Measurements from ENCODE around the gene PVALB.

PVALB gene

GRCh38 chr22:36807627-36808026, 9.2 kb downstream of the PVALB start:
- H3K27ac ChIP-seq (ENCODE audit: low read length) = no peak overlapping the region
- no peak overlapping the region for H3K4me3 ChIP-seq (ENCODE audit: low read length)
- no peaks in the 10 kb centered on the region for H3K9me3 ChIP-seq (ENCODE audit: control insufficient read depth, low read depth, low read length)
- H3K36me3 ChIP-seq (ENCODE audit: control insufficient read depth, low read depth, low read length) = no peaks in the 10 kb centered on the region
- H3K4me1 ChIP-seq (ENCODE audit: control insufficient read depth, low read depth, low read length) = no peaks in the 10 kb centered on the region
- no peaks in the 10 kb centered on the region for H3K27me3 ChIP-seq (ENCODE audit: control insufficient read depth, insufficient read depth, low read length)
- H3K9ac ChIP-seq (ENCODE audit: low read length) = no peak overlapping the region

- H3K27ac ChIP-seq (ENCODE audit: low read length) = no peak overlapping the region
- H3K36me3 ChIP-seq (ENCODE audit: control insufficient read depth, low read depth, low read length) = no peaks in the 10 kb centered on the region
- no peaks in the 10 kb centered on the region for H3K9me3 ChIP-seq (ENCODE audit: control insufficient read depth, low read depth, low read length)
- no peak overlapping the region for H3K9ac ChIP-seq (ENCODE audit: low read length)
- H3K27me3 ChIP-seq (ENCODE audit: control insufficient read depth, insufficient read depth, low read length) = no peaks in the 10 kb centered on the region
- no peak overlapping the region for H3K4me3 ChIP-seq (ENCODE audit: low read length)
- H3K4me1 ChIP-seq (ENCODE audit: control insufficient read depth, low read depth, low read length) = no peaks in the 10 kb centered on the region
Measured at GRCh38 chr22:36806835-36807234, 10.0 kb downstream of the PVALB start.

- no peak overlapping the region for H3K9ac ChIP-seq (ENCODE audit: low read length)
Measured at GRCh38 chr22:36803358-36803757, 13.5 kb downstream of the PVALB start.

GRCh38 chr22:36798674-36799066, 18.2 kb downstream of the PVALB start:
- Histone ChIP-seq H3K27me3 (ENCODE audit: control insufficient read depth, insufficient read depth, low read length) (no peaks in the 10 kb centered on the region), H3K4me1 (ENCODE audit: control insufficient read depth, low read depth, low read length) (peaks cover 32% of the 10 kb centered on the region), H3K36me3 (ENCODE audit: control insufficient read depth, low read depth, low read length) (no peaks in the 10 kb centered on the region), H3K27ac (ENCODE audit: low read length) (no peak overlapping the region), H3K9me3 (ENCODE audit: control insufficient read depth, low read depth, low read length) (no peaks in the 10 kb centered on the region), H3K4me3 (ENCODE audit: low read length) (no peak overlapping the region), H3K9ac (ENCODE audit: low read length) (no peak overlapping the region)

More at GRCh38 chr22:36803358-36803757, 13.5 kb downstream of the PVALB start:
- Histone ChIP-seq H3K27ac (ENCODE audit: low read length) (no peak overlapping the region), H3K27me3 (ENCODE audit: control insufficient read depth, insufficient read depth, low read length) (no peaks in the 10 kb centered on the region), H3K4me1 (ENCODE audit: control insufficient read depth, low read depth, low read length) (peaks cover 4% of the 10 kb centered on the region), H3K9me3 (ENCODE audit: control insufficient read depth, low read depth, low read length) (no peaks in the 10 kb centered on the region), H3K36me3 (ENCODE audit: control insufficient read depth, low read depth, low read length) (no peaks in the 10 kb centered on the region), H3K4me3 (ENCODE audit: low read length) (no peak overlapping the region)

DNA sequence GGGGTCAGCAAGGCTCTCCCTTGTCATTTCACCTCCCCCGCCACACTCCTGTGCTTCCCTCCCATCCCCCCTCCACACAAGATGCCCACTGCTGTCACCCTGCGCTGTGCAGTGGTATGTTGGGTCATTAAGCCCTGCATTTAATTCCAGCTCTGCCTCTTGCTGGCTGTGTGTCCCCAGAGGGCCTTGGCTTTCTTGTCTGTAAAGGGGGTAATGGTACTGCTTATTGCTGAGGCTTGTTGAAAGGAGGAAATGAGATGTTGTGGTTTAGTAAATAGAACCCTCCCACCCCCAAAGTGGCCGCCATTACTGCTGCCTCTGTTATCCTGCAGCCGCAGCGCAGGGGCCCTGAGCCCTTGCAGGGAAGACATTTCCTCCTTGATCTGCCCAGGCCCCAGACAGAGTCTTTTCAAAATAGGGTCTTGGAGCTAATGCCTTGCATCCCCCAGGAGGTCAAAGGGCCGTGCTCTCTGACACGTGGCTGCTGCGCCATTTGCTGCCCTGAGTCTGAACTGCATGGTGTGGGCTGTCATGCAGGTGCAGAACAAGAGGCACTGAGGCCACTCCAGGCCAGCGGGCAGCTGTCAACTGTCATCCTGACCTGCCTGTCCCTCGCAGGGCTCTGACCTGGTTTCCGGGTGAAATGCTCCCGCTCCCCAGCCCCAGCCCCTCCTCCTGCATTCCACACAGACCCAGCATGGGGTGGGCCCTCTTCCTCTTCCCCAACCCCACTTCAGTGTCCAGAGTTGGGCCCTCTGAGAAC, 18.7 kb downstream of the PVALB start:
- Histone ChIP-seq H3K36me3 (ENCODE audit: control insufficient read depth, low read depth, low read length) (no peaks in the 10 kb centered on the region), H3K4me3 (ENCODE audit: low read length) (no peak overlapping the region), H3K9ac (ENCODE audit: low read length) (no peak overlapping the region), H3K9me3 (ENCODE audit: control insufficient read depth, low read depth, low read length) (no peaks in the 10 kb centered on the region), H3K4me1 (ENCODE audit: control insufficient read depth, low read depth, low read length) (peaks cover 32% of the 10 kb centered on the region), H3K27ac (ENCODE audit: low read length) (no peak overlapping the region), H3K27me3 (ENCODE audit: control insufficient read depth, insufficient read depth, low read length) (no peaks in the 10 kb centered on the region)

GRCh38 chr22:36797374-36797773, 19.5 kb downstream of the PVALB start:
- no peak overlapping the region for H3K9ac ChIP-seq (ENCODE audit: low read length)
- H3K4me1 ChIP-seq (ENCODE audit: control insufficient read depth, low read depth, low read length) = peaks cover 32% of the 10 kb centered on the region
- H3K9me3 ChIP-seq (ENCODE audit: control insufficient read depth, low read depth, low read length) = no peaks in the 10 kb centered on the region
- no peaks in the 10 kb centered on the region for H3K27me3 ChIP-seq (ENCODE audit: control insufficient read depth, insufficient read depth, low read length)
- no peaks in the 10 kb centered on the region for H3K36me3 ChIP-seq (ENCODE audit: control insufficient read depth, low read depth, low read length)
- no peak overlapping the region for H3K27ac ChIP-seq (ENCODE audit: low read length)
- H3K4me3 ChIP-seq (ENCODE audit: low read length) = no peak overlapping the region

DNA sequence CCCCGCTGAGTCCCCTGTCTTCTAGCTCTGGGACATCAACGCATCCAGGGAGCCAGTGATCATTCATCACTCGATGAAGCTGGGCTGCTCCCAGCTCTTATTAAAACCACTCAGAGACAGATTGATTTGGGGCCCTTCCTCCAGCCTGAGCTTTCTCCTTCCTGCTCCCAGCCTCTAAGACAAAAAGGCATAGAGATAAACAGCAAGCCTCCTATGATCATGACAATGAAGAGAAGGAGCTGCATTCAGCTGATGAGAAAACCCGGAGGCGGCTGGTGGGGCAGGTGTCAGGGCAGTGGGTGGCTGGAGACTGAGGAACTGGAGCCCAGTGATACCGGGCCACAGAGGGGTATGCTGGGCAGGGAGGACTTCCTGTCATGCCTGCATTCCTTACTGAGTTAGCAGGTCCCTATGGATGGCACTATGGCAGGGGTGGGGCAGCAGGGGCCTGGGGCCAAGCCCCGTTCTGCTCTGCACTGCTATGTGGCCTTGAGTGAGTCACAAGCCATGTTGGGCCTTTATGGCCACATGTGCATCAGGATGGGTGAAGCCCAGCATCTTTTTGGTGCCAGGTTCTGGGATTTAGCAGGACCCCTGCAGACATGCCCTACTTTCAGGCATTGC, 20.2 kb downstream of the PVALB start:
- H3K27me3 ChIP-seq (ENCODE audit: control insufficient read depth, insufficient read depth, low read length) = no peaks in the 10 kb centered on the region

GRCh38 chr22:36795633-36796032, 21.2 kb downstream of the PVALB start:
- no peak overlapping the region for H3K27ac ChIP-seq (ENCODE audit: low read length)
- peaks cover 32% of the 10 kb centered on the region for H3K4me1 ChIP-seq (ENCODE audit: control insufficient read depth, low read depth, low read length)
- H3K9me3 ChIP-seq (ENCODE audit: control insufficient read depth, low read depth, low read length) = no peaks in the 10 kb centered on the region
- no peaks in the 10 kb centered on the region for H3K36me3 ChIP-seq (ENCODE audit: control insufficient read depth, low read depth, low read length)
- no peaks in the 10 kb centered on the region for H3K27me3 ChIP-seq (ENCODE audit: control insufficient read depth, insufficient read depth, low read length)
- H3K9ac ChIP-seq (ENCODE audit: low read length) = no peak overlapping the region
- H3K4me3 ChIP-seq (ENCODE audit: low read length) = no peak overlapping the region

More for the DNA sequence above, 20.2 kb downstream of the PVALB start:
- H3K9me3 ChIP-seq (ENCODE audit: control insufficient read depth, low read depth, low read length) = no peaks in the 10 kb centered on the region
- no peak overlapping the region for H3K9ac ChIP-seq (ENCODE audit: low read length)
- peak overlapping the region; percentile 16 for H3K4me3 ChIP-seq (ENCODE audit: low read length)
- H3K36me3 ChIP-seq (ENCODE audit: control insufficient read depth, low read depth, low read length) = no peaks in the 10 kb centered on the region
- H3K27ac ChIP-seq (ENCODE audit: low read length) = no peak overlapping the region
- peaks cover 32% of the 10 kb centered on the region for H3K4me1 ChIP-seq (ENCODE audit: control insufficient read depth, low read depth, low read length)

DNA sequence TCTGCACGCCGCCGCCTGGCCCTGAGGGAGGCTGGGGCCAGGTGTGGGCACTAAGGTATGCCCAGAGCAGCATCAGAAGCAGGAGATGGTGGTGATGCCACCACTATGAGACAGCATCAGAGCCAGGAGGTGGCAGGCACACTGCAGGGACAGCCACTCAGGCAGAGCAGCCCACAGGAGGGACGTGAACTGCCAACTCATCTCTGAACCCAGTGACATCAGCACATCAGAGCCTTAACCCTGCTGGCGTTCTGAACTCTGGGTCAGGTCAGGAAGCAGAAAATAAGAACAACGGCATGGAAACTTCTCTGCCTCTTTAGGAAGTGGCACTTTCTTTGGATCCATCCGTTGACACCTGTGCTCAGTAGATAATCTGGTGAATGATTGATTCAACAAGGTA, 26.2 kb downstream of the PVALB start:
- no peak overlapping the region for H3K4me3 ChIP-seq (ENCODE audit: low read length)
- no peaks in the 10 kb centered on the region for H3K9me3 ChIP-seq (ENCODE audit: control insufficient read depth, low read depth, low read length)
- H3K27me3 ChIP-seq (ENCODE audit: control insufficient read depth, insufficient read depth, low read length) = no peaks in the 10 kb centered on the region
- no peak overlapping the region for H3K9ac ChIP-seq (ENCODE audit: low read length)
- H3K27ac ChIP-seq (ENCODE audit: low read length) = no peak overlapping the region
- H3K4me1 ChIP-seq (ENCODE audit: control insufficient read depth, low read depth, low read length) = peaks cover 6% of the 10 kb centered on the region
- no peaks in the 10 kb centered on the region for H3K36me3 ChIP-seq (ENCODE audit: control insufficient read depth, low read depth, low read length)

DNA sequence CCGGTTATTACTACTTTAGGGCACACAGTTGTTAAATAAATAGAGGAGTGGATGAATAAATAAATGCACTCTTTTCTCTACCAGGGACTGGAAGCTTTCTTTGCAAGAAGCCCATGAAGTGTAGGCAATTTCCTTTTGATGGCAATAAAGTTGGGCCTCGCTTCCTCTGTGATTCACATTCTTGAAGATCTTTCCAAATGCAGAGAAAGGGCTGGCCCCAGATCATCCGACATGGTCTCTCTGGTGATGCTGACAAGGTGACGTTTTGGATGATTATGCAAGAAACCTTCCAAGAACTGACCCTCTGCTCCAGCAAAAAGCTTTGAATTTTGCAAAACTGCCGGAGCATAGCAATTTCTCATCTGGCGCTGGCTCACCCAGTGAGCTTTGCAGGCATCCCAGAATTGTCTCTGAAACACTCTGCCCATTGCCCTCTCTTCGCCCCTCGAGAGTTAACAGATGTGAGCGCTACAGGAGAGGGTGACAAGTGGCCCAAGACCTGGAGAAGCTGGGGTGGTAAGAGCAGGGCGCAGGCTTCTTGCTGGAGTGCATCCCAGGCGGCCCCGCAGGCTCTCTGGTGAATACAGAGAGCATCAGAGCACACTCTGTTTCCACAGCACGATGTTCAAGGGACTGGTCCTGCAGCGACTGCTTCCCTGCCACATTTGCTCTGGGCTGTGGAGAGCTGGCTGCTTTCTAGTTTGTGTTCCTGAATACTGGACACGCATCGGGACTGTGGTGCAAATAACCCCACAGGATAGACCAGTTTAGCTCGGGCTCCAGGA, 29.4 kb downstream of the PVALB start:
- H3K9ac ChIP-seq (ENCODE audit: low read length) = no peak overlapping the region
- no peak overlapping the region for H3K4me3 ChIP-seq (ENCODE audit: low read length)
- H3K27me3 ChIP-seq (ENCODE audit: control insufficient read depth, insufficient read depth, low read length) = peaks cover 2% of the 10 kb centered on the region
- H3K27ac ChIP-seq (ENCODE audit: low read length) = no peak overlapping the region
- peaks cover 4% of the 10 kb centered on the region for H3K4me1 ChIP-seq (ENCODE audit: control insufficient read depth, low read depth, low read length)
- no peaks in the 10 kb centered on the region for H3K9me3 ChIP-seq (ENCODE audit: control insufficient read depth, low read depth, low read length)
- H3K36me3 ChIP-seq (ENCODE audit: control insufficient read depth, low read depth, low read length) = no peaks in the 10 kb centered on the region

- Histone ChIP-seq H3K4me3 (ENCODE audit: low read length) (no peak overlapping the region), H3K27me3 (ENCODE audit: control insufficient read depth, insufficient read depth, low read length) (peaks cover 5% of the 10 kb centered on the region), H3K9ac (ENCODE audit: low read length) (no peak overlapping the region), H3K27ac (ENCODE audit: low read length) (no peak overlapping the region), H3K36me3 (ENCODE audit: control insufficient read depth, low read depth, low read length) (no peaks in the 10 kb centered on the region), H3K9me3 (ENCODE audit: control insufficient read depth, low read depth, low read length) (no peaks in the 10 kb centered on the region), H3K4me1 (ENCODE audit: control insufficient read depth, low read depth, low read length) (peaks cover 4% of the 10 kb centered on the region)
Measured at GRCh38 chr22:36783743-36784142, 33.1 kb downstream of the PVALB start.

Measured in iPS-18a (cell line).